DMS114 treated with DMSO at 0.1 percent for 48 hours (cell line): ENCODE results near the gene GAGE2A.
"Not testable (repeated sequence)": the region's sequence is repeated elsewhere in the genome, so short reads cannot be mapped to it uniquely, and the experiment has no call there.

Experiments used
- DNase-seq: peaks from one replicate; lab custom pipeline; 2025; ENCODE audit not compliant: unreplicated experiment; lab: John Stamatoyannopoulos, UW

The GAGE2A gene

DNA sequence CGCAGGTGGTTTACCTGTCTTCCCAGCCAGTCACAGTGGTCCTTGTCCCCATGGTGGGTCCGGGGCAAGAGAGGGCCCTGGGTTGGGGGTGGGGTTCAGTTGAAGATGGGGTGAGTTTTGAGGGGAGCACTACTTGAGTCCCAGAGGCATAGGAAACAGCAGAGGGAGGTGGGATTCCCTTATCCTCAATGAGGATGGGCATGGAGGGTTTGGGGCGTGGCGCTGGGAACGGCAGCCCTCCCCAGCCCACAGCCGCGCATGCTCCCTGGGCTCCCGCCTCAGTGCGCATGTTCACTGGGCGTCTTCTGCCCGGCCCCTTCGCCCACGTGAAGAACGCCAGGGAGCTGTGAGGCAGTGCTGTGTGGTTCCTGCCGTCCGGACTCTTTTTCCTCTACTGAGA lies at the start of gene GAGE2A:
TSS of gene GAGE2A (plus strand) at position 301 of the 400 bp plus-strand sequence. CDS start 1,155 bp downstream, outside the sequence.
- DNase-seq: not testable (repeated sequence)

DNA sequence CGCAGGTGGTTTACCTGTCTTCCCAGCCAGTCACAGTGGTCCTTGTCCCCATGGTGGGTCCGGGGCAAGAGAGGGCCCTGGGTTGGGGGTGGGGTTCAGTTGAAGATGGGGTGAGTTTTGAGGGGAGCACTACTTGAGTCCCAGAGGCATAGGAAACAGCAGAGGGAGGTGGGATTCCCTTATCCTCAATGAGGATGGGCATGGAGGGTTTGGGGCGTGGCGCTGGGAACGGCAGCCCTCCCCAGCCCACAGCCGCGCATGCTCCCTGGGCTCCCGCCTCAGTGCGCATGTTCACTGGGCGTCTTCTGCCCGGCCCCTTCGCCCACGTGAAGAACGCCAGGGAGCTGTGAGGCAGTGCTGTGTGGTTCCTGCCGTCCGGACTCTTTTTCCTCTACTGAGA lies 47.9 kb upstream of the GAGE2A start, which contains the start of gene GAGE12D:
TSS of gene GAGE12D (plus strand) at position 301 of the 400 bp plus-strand sequence. CDS start 1,155 bp downstream, outside the sequence.
- not testable (repeated sequence) for DNase-seq

- not testable (repeated sequence) for DNase-seq
Observed at GRCh38 chrX:49550989-49551388, 38.3 kb upstream of the GAGE2A start, which contains the start of gene GAGE12E. GAGE12E (plus strand) TSS chrX:49551289; CDS start chrX:49552444, 1,155 bp downstream.

- not testable (repeated sequence) for DNase-seq
Observed at GRCh38 chrX:49560542-49560941, 28.8 kb upstream of the GAGE2A start, which contains the start of gene GAGE12F. GAGE12F (plus strand) TSS chrX:49560842; CDS start chrX:49561997, 1,155 bp downstream.

GRCh38 chrX:49568728-49569127 lies 20.6 kb upstream of the GAGE2A start:
- not testable (repeated sequence) for DNase-seq

DNA sequence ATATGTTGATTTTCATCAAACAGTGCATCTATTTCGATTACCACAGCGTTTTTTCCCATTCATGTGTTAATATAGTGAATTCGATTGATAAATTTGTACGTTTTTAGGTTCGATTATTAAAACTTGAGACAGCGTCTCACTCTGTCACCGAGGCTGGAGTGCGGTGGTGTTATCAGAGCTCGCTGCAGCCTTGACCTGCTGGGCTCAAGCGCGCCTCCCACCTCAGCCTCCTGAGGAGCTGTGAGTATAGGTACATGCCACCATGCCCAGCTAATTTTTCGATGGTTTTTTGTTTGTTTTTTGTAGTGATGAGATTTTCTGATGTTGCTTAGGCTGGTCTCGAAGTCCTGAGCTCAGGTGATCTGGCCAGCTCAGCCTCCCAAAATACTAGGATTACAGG lies 20.1 kb upstream of the GAGE2A start:
- not testable (repeated sequence) for DNase-seq

GRCh38 chrX:49570100-49570499 lies 19.2 kb upstream of the GAGE2A start, which contains the start of gene GAGE12G:
GAGE12G (plus strand) TSS chrX:49570400; CDS start chrX:49571555, 1,155 bp downstream.
- not testable (repeated sequence) for DNase-seq

DNA sequence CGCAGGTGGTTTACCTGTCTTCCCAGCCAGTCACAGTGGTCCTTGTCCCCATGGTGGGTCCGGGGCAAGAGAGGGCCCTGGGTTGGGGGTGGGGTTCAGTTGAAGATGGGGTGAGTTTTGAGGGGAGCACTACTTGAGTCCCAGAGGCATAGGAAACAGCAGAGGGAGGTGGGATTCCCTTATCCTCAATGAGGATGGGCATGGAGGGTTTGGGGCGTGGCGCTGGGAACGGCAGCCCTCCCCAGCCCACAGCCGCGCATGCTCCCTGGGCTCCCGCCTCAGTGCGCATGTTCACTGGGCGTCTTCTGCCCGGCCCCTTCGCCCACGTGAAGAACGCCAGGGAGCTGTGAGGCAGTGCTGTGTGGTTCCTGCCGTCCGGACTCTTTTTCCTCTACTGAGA lies 9.6 kb upstream of the GAGE2A start, which contains the start of gene GAGE12H:
TSS of gene GAGE12H (plus strand) at position 301 of the 400 bp plus-strand sequence. CDS start 1,155 bp downstream, outside the sequence.
- not testable (repeated sequence) for DNase-seq

GRCh38 chrX:49589769-49590478 lies 628 bp downstream of the GAGE2A start:
- DNase-seq: not testable (repeated sequence)

GRCh38 chrX:49590488-49590887 lies 1.2 kb downstream of the GAGE2A start:
- DNase-seq: not testable (repeated sequence)

- DNase-seq: not testable (repeated sequence)
Observed at GRCh38 chrX:49598720-49599119, 9.4 kb downstream of the GAGE2A start, which contains the start of gene GAGE1. GAGE1 (plus strand) TSS chrX:49599020; CDS start chrX:49600175, 1,155 bp downstream.

DNA sequence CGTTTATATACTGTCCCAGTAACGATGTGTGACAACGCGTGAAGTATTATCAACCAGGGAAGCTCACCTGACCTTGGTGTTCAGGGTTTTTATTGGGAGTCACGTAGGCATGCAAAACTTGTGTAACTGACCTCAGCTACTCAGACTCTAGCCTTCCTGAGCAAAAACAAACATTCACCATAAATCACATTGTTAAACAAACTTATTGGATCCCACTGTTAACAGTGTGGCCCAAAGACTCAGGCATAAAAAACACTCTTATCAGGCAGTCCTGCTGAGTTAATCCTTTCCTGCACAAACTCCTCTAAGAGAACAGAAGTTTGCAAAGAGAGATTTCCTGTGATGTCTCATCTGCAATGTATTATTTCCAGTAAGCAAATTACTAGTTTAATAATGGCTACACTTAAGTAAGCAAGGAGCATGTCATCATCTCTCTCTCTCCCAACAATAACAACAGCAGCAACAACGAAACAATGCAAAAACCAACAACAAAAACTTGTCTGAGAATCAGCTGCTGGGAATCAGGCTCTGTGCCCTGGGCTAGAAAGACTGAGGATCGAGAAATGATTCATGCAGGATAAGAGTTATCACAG lies 21.5 kb downstream of the GAGE2A start:
- no peak for DNase-seq

DNA sequence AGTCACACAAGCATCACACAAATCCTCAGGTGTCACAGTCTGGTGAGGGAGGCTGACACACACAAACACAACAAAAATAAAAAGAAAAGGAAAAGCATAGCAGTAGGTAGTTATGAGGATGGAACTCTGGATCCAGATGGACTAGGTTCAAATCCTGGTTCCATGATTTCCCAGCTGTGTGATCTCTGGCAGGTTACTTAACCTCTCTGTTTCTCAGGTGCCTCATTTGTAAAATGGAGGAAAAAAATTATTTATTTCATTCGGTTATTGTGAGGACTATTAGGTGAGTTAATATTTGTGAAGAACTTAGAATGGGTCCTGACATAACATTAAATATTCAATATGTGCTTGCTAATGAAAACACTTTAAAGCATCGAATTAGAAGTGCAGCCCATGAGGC lies 29.3 kb downstream of the GAGE2A start:
- no peak for DNase-seq

- no peak for DNase-seq
Observed at GRCh38 chrX:49627086-49627777, 37.9 kb downstream of the GAGE2A start.

DNA sequence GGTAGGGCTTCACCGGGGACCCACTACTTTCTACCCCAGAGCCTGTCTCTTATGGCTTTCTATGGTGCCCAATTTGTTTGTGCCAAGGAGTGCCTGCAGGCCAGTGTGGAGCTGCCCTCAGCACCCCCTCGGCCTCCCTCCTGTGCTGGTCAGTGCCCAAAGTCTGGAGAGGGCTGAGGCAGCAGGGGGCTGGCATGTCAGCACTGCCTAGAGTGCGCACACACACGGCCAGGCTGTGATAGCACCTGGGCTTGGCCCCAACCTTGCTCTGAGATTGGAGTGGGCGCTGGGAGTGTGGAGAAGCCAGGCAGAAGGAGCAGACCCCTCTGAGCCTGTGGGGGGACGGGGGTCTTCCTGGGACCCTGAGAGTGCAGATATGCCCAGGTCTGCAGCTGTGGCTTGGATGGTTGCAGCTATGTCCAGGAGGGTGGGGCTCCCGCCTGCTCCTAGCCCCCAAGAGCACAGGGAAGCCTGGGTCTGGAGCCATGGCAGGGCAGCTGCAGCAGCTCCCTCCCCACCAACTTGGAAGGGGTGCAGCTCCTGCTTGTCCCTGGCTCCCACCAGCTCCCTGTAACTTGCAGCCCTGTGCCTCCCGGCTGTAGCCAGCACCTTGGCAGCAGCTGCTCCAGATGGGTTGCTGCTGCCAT lies 55.8 kb downstream of the GAGE2A start:
- DNase-seq: no peak
